ENCODE data around the gene DTD1. TPM values are rescaled to one million over a fixed set of nuclear protein-coding genes. Genes with fewer than 3 reads are reported as not detected.

Gene DTD1
- polyA plus RNA-seq = 10 to 100 TPM; 20.6 to 25.9 (median 24.5) TPM

- WGBS, 3 donors = 1% methylated on average over 71 to 88 of the region's 88 CpGs
- peak within 1 kb of the TSS; percentile 59 for H3K27ac ChIP-seq (ENCODE audit: low read depth, low read length)
Observed at GRCh38 chr20:18587665-18588573, at the start of gene DTD1. Gene DTD1 (plus strand): TSS chr20:18588054. CDS start chr20:18588073, 19 bp downstream.

DNA sequence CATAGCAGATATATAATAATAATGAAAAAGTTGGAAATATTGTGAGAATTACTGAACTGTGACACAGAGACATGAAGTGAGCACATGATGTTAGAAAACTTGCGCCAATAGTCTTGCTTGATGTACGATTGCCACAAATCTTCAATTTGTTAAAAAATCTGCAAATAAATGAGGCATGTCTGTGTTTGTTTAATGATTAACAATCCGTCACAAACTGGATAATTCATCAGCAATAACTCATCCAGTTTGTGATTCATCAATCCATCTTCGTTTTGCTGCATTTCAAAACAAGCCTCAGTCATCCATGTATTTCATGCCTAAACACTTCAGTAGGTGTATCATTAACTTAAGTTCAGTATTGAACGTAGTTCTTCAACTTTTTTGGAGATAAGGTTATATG is 46.1 kb upstream of the DTD1 start:
- 64 to 97% (median 94%) methylated on average over 5 of the region's 5 CpGs for WGBS, 3 donors

DNA sequence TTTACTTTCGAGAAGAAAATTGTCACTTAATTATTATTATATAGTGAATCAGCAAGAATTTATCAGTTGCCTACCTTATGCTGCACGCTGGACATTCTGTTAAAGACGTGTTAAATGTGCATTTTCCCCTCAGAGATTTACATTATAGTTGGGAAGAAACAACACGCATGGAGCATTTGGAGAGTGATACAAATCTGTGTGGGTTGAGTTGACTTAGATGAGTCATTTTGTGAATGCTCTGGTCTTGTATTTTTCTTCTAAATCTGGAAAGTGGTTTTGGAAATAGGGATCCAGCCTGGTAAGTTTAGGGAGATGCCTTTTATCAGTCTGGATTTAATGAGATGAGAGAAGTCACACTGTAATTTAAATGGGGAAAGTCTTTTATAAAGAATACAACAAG is 44.6 kb upstream of the DTD1 start:
- WGBS, 3 donors = 93 to 97% (median 94%) methylated on average over 4 of the region's 4 CpGs
- H3K27ac ChIP-seq (ENCODE audit: low read depth, low read length) = no peak overlapping the region

More for the DNA sequence above, 46.1 kb upstream of the DTD1 start:
- H3K27ac ChIP-seq (ENCODE audit: low read depth, low read length) = no peak overlapping the region

DNA sequence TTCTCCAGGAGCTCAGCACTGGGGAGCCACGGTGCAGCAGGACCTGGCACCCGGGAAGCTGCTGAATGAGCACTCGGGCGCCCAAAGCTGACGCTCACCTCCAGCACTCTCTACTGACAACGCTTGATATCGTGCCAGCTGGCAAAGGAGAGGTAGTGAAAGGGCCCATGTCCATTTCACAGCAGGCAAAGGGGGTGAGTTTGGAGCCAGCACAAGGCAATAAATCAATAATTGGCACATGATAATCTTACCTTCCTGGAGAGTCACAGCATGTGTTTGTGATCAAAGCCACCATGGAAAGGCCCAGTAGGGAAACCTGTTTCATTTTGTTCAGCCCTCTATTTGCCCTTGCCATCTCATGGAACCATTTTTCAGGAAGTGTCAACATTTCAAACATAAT is 43.9 kb upstream of the DTD1 start:
- H3K27ac ChIP-seq (ENCODE audit: low read depth, low read length) = no peak overlapping the region
- 28 to 95% (median 90%) methylated on average over 7 of the region's 7 CpGs for WGBS, 3 donors

DNA sequence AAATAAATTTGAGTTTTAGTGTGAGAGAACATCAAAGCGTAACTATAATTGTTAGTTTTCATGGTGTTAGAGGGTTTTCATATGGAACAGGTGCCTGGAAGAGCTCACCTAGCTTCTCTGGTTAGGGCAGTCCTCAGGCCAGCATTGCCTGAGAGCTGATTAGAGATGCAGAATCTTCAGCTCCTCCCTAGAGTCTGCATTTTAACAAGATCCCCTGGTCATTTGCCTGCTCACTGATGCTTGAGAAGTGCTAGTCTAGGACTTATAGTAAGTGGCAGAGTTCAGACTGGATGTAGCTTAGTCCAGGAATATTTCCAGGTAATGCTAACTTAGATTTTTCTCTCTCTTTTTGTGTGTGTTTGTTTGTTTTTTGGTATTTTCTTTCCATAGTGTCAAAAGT is 42.3 kb upstream of the DTD1 start:
- WGBS, 3 donors = 96 to 100% (median 98%) methylated on average over 1 of the region's 1 CpG

DNA sequence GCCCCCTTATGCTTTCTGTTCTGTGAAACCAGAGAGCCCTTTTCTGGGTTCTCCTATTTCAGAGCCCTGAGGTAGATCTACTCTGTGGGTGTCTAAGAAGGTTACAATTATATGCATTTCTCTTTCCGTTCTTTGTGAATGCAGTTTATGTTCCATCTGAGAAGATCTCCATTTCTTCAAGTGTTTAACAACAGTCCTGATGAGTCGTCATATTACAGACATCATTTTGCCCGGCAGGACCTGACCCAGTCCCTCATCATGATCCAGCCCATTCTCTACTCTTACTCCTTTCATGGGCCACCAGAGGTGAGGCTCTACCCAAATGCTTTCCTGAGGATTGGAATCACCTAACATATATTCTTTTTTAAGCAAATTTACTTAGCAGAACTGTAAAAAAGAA is 39.4 kb upstream of the DTD1 start:
- no peak overlapping the region for H3K27ac ChIP-seq (ENCODE audit: low read depth, low read length)
- WGBS, 3 donors = 93 to 96% (median 94%) methylated on average over 3 of the region's 3 CpGs

More for the DNA sequence above, 42.3 kb upstream of the DTD1 start:
- H3K27ac ChIP-seq (ENCODE audit: low read depth, low read length) = no peak overlapping the region

DNA sequence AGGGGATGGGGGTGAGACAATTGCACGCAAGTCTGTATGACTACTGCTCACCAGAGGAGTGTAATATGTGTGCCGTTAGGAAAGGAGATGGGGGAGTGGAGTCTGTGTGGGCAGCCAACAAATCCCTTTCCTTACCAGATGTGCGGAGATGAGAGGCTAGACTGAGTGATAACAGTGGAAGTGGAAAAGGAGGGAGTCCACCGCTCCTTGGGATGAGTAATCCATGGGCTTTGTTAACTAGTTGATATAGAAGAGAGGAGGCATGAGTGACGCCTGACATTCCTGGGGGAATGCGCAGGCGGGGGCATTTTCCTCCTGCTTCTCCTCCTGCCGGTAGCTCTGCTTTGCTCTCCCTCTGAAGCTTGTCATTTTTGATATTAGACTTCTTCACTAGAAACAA is 34.1 kb upstream of the DTD1 start:
- H3K27ac ChIP-seq (ENCODE audit: low read depth, low read length) = no peak overlapping the region
- 94 to 96% (median 95%) methylated on average over 8 of the region's 8 CpGs for WGBS, 3 donors

DNA sequence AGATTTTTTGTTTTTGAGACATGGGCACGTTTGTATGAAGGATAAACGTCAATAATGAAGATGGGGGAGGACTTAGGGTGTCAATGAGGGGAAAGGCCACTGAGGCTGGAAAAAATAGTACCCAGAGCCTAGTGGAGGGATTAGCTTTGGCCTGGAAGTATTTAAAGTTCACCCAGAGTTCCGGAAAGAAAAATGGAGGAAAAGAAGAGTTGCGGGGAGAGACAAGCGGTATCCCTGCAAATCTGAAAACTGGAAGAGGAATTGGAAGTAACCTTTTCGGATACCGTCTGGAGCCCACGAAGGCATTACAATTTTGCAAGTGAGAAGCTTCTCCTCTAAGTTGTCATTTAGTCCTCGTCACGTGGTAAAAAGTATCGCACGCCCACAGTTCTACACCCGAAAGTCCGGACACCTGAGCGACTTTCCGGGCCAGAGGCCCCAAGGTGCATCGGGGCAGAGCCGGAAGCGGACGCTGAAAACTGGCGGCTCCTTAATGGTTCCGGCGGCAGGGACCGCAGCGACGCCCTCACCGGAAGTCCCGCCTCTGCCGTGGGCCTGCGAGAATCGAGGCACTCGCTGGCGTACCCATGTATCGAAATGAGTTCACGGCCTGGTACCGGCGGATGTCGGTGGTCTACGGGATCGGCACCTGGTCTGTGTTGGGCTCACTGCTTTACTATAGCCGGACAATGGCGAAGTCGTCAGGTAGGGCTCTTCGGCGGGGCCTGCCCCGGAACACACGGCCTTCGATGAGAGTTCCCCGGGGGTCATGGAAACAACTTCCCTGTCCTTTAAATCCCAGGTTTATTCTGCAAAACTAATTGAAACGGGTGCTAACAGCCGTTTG is 20.7 kb upstream of the DTD1 start, which contains the start of gene SMIM26:
SMIM26 (plus strand) TSS at position 541 of the 847 bp plus-strand sequence; CDS start at position 588, 47 bp downstream.
- WGBS, 3 donors = 0 to 1% (median 0%) methylated on average over 51 of the region's 51 CpGs
- no peak within 1 kb of the TSS for H3K27ac ChIP-seq (ENCODE audit: low read depth, low read length)

GRCh38 chr20:18567739-18568091 is 20.1 kb upstream of the DTD1 start:
- no peak overlapping the region for H3K27ac ChIP-seq (ENCODE audit: low read depth, low read length)

DNA sequence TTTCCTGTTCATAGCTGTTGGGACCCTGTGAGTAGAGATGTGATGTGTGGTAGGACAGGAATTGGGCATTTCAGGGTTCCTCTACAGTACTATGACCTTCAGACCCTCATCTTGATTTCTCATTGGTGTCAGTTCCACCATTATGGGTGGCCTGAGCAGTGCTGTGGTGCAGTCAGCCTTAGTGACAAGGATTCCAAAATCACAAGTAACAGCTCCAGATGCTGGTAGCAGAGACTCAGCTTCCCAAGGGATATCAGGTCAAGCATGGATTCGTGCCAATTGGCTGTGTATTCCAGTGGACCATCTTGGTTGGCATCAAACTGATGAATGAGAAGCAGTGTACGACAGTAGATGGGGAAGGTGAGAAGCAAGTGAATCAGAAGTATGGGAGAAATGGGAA is 16.8 kb upstream of the DTD1 start:
- no peak overlapping the region for H3K27ac ChIP-seq (ENCODE audit: low read depth, low read length)
- 87 to 96% (median 94%) methylated on average over 2 of the region's 2 CpGs for WGBS, 3 donors

More at GRCh38 chr20:18567739-18568091, 20.1 kb upstream of the DTD1 start:
- WGBS, 3 donors = 2 to 7% (median 6%) methylated on average over 6 of the region's 6 CpGs

- no peak overlapping the region for H3K27ac ChIP-seq (ENCODE audit: low read depth, low read length)
- WGBS, 3 donors = 68 to 96% (median 87%) methylated on average over 2 of the region's 2 CpGs
Observed at GRCh38 chr20:18571578-18571977, 16.3 kb upstream of the DTD1 start.

DNA sequence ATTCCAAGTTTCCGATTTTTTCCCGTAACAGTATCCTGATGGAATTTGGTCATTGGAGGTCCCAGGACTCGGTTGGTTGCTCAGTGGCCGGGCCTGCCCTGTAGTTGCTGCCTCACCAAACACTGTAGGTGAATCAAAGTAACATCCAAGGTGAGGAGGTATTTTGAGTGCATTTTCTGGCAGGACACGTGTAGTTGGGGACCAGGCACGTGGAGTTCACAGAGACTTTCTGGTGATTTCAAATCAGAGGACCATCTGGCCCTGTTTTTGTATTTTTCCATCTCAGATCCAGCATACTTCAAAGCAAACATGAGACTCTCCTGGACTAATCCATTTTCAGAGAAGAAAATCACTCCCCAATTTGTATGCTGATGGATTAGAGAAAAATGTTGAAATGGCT is 9.9 kb upstream of the DTD1 start:
- 75 to 83% (median 77%) methylated on average over 6 of the region's 6 CpGs for WGBS, 3 donors
- no peak overlapping the region for H3K27ac ChIP-seq (ENCODE audit: low read depth, low read length)

- WGBS, 3 donors = 49 to 64% (median 59%) methylated on average over 6 of the region's 6 CpGs
- H3K27ac ChIP-seq (ENCODE audit: low read depth, low read length) = no peak overlapping the region
Observed at GRCh38 chr20:18578581-18578980, 9.3 kb upstream of the DTD1 start.

GRCh38 chr20:18580012-18580411 is 7.8 kb upstream of the DTD1 start:
- H3K27ac ChIP-seq (ENCODE audit: low read depth, low read length) = no peak overlapping the region
- WGBS, 3 donors = 88 to 91% (median 90%) methylated on average over 4 of the region's 4 CpGs

GRCh38 chr20:18585134-18585533 is 2.7 kb upstream of the DTD1 start:
- WGBS, 3 donors = 75 to 94% (median 91%) methylated on average over 2 of the region's 2 CpGs
- no peak overlapping the region for H3K27ac ChIP-seq (ENCODE audit: low read depth, low read length)

DNA sequence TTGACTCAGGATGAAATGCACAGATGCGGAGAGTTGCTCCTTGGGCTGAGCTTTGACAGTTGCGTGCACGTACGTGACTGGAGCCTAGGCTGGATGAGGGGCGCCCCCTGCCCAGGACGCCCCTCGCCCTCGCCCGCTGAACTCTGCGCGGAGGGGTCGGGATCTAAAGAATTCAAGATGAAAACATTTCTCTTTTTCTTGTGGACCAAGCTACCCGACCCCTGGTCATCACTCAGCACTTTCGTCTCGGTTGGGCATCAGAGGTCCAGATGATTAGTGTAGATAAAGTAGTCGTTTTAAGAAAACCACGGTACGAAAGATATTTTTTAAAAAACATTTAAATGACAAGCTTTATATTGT is 700 bp downstream of the DTD1 start:
- H3K27ac ChIP-seq (ENCODE audit: low read depth, low read length) = no peak overlapping the region
- 4 to 9% (median 5%) methylated on average over 18 of the region's 18 CpGs for WGBS, 3 donors

DNA sequence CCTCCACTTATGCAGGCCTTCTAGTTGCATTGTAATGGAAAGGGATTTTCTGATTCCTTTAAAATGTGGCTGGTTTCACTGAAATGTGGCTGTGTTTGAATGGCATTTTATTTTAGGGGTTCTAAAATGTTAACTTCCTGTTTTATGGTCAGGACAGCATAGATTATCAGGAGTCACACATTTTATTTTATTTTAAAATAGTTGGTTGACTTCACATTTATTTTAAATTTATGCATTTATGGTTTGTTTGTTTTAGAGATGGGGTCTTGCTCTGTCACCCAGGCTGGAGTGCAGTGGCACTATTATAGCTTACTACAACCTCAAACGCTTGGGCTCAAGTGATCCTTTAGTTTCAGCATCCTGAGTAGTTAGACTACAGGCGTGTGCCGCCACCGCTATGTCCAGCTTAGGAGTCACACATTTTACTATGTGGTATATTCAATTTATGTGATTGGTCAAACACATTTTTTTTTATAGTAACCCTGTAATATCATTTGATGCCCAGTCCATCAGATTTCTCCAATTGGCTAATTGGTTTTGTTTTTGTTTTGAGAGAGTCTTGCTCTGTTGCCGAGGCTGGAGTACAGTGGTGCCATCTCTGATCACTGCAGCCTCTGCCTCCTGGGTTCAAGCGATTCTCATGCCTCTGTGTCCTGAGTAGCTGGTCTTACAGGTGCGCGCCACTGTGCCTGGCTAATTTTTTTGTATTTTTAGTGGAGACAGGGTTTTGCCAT is 2.3 kb downstream of the DTD1 start:
- 91 to 93% (median 91%) methylated on average over 8 of the region's 8 CpGs for WGBS, 3 donors
- no peak overlapping the region for H3K27ac ChIP-seq (ENCODE audit: low read depth, low read length)

GRCh38 chr20:18596270-18596669 is 8.4 kb downstream of the DTD1 start:
- no peak overlapping the region for H3K27ac ChIP-seq (ENCODE audit: low read depth, low read length)

DNA sequence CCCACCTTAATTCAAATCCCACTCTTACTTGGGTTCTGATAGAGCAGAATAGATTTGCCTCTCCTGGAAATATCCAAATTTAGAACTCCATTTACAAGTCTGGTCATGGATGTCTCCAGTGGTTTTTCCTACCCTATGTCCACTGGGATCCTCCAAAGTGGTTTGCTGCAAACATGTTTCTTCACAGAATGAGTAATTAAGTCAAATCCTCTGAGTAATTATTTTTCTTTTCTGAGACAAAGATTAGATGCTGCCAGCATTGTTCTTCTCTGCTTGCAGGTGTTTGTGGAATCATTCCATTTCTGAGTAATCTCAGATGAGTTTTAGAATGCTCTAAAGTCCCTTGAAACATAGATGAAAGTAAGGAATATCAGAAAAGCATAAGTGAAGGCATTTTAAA is 21.9 kb downstream of the DTD1 start:
- H3K27ac ChIP-seq (ENCODE audit: low read depth, low read length) = no peak overlapping the region

All from adipose tissue (tissue), 3 donors.